IMR-90 (cell line): Measurements from ENCODE around the gene UNC13B. TPM values are rescaled to one million over a fixed set of nuclear protein-coding genes. Genes with fewer than 3 reads are reported as not detected.

Experiments used
- ATAC-seq: fragments of 200-7000 bp; cut with Tn5 transposase; 2 replicates; pipeline ENCODE4 v1.9.1; 2020; ENCODE audit warnings: low read depth, mild to moderate bottlenecking, moderate library complexity
- BruUV-seq: library from RNA; stranded (reverse); fragments of 400-500 nt; replicated peaks from 2 replicates; lab custom pipeline; 2021; lab: Mats Ljungman, UMichigan
- CTCF ChIA-PET: fragments of 300-600 bp; formaldehyde crosslinking; extraction: SDS; loops from one replicate; lab custom pipeline; 2021; ENCODE audit warnings: antibody characterized with exemption; lab: Yijun Ruan, JAX
- POLR2A ChIA-PET: fragments of 300-600 bp; sonication (Branson Sonifier 250); formaldehyde crosslinking; loops from one replicate; lab custom pipeline; 2022; ENCODE audit warnings: antibody characterized with exemption; ENCODE audit not compliant: unreplicated experiment; lab: Charles Lee
- DNase-seq: peaks from one replicate; pipeline ENCODE4 v3.0.0; 2013
- H2AFZ ChIP-seq: replicated peaks from 2 replicates; pipeline ENCODE3; 2013; ENCODE audit warnings: low read length, mild to moderate bottlenecking; ENCODE audit not compliant: poor library complexity
- H2AK5ac ChIP-seq: 2 replicates; pipeline ENCODE4 v1.6.1; 2013; ENCODE audit warnings: low read depth, low read length, inconsistent platforms
- H2AK9ac ChIP-seq: replicated peaks from 2 replicates; pipeline ENCODE3; 2013; ENCODE audit warnings: mild to moderate bottlenecking, low read depth, low read length, moderate library complexity; ENCODE audit not compliant: poor library complexity
- H2BK120ac ChIP-seq: 2 replicates; pipeline ENCODE4 v1.6.1; 2013; ENCODE audit warnings: low read depth, low read length, inconsistent platforms
- H2BK15ac ChIP-seq: 3 replicates; pipeline ENCODE4 v1.6.1; 2013; ENCODE audit warnings: low read depth, low read length, inconsistent platforms
- H2BK20ac ChIP-seq: 2 replicates; pipeline ENCODE4 v1.6.1; 2013; ENCODE audit warnings: low read depth, mild to moderate bottlenecking, inconsistent platforms, low read length, moderate library complexity
- H2BK5ac ChIP-seq: 2 replicates; pipeline ENCODE4 v1.6.1; 2013; ENCODE audit warnings: mild to moderate bottlenecking, low read depth, low read length, inconsistent platforms; ENCODE audit not compliant: poor library complexity, severe bottlenecking
- H3K14ac ChIP-seq: replicated peaks from 2 replicates; pipeline ENCODE4 v1.6.1; 2013; ENCODE audit warnings: low read depth, low read length, inconsistent platforms
- H3K18ac ChIP-seq: 2 replicates; pipeline ENCODE4 v1.6.1; 2013; ENCODE audit warnings: low read depth, low read length, control low read depth
- H3K23ac ChIP-seq: 2 replicates; pipeline ENCODE4 v1.6.1; 2013; ENCODE audit warnings: low read depth, low read length, inconsistent platforms
- H3K27ac ChIP-seq: 2 replicates; pipeline ENCODE4 v1.5.1; 2013; ENCODE audit warnings: mild to moderate bottlenecking, control low read depth, low read length; ENCODE audit not compliant: insufficient read depth
- H3K27me3 ChIP-seq: 2 replicates; pipeline ENCODE4 v1.6.1; 2013; ENCODE audit warnings: low read length; ENCODE audit not compliant: control insufficient read depth, insufficient read depth
- H3K36me3 ChIP-seq: 2 replicates; pipeline ENCODE4 v1.6.1; 2013; ENCODE audit warnings: low read length, mixed read lengths; ENCODE audit not compliant: control insufficient read depth, insufficient read depth
- H3K4ac ChIP-seq: 2 replicates; pipeline ENCODE4 v1.6.1; 2013; ENCODE audit warnings: low read depth, low read length, inconsistent platforms
- H3K4me1 ChIP-seq: 2 replicates; pipeline ENCODE4 v1.6.1; 2013; ENCODE audit warnings: low read length, mixed read lengths; ENCODE audit not compliant: control insufficient read depth, insufficient read depth
- H3K4me2 ChIP-seq: 2 replicates; pipeline ENCODE4 v1.6.1; 2013; ENCODE audit warnings: low read depth, mild to moderate bottlenecking, control low read depth, low read length, moderate library complexity
- H3K4me3 ChIP-seq: 2 replicates; pipeline ENCODE4 v1.5.1; 2013; ENCODE audit warnings: low read depth, mild to moderate bottlenecking, control low read depth, low read length, moderate library complexity; ENCODE audit not compliant: insufficient read depth
- H3K56ac ChIP-seq: 2 replicates; pipeline ENCODE4 v1.6.1; 2013; ENCODE audit warnings: low read length, inconsistent platforms; ENCODE audit not compliant: insufficient read depth; ENCODE audit errors: extremely low read depth
- H3K79me1 ChIP-seq, 2 experiments: 2 replicates each; pipeline ENCODE4 v1.6.1; 2013; ENCODE audit warnings: low read length in 2 of 2, inconsistent platforms in 1 of 2, low read depth in 1 of 2
- H3K9ac ChIP-seq: 2 replicates; pipeline ENCODE4 v1.6.1; 2013; ENCODE audit warnings: low read depth, low read length, control low read depth
- H3K9me1 ChIP-seq: 2 replicates; pipeline ENCODE4 v1.6.1; 2013; ENCODE audit warnings: low read length, inconsistent platforms; ENCODE audit not compliant: insufficient read depth
- H3K9me3 ChIP-seq: 2 replicates; pipeline ENCODE4 v1.6.1; 2013; ENCODE audit warnings: low read length; ENCODE audit not compliant: control insufficient read depth, insufficient read depth
- H4K20me1 ChIP-seq: 2 replicates; pipeline ENCODE4 v1.6.1; 2013; ENCODE audit warnings: low read length, inconsistent platforms; ENCODE audit not compliant: insufficient read depth
- H4K5ac ChIP-seq: 2 replicates; pipeline ENCODE4 v1.6.1; 2013; ENCODE audit warnings: mild to moderate bottlenecking, low read depth, low read length, control low read depth
- H4K8ac ChIP-seq, 2 experiments: 2 replicates each; pipeline ENCODE4 v1.6.1; 2013; ENCODE audit warnings: low read depth in 2 of 2, low read length in 2 of 2, control low read depth in 1 of 2, inconsistent platforms in 1 of 2
- H4K91ac ChIP-seq: 2 replicates; pipeline ENCODE4 v1.6.1; 2013; ENCODE audit warnings: low read depth, low read length, inconsistent platforms; ENCODE audit not compliant: insufficient read depth
- BHLHE40 ChIP-seq: fragments of 150-350 bp; IDR thresholded peaks from 2 replicates; pipeline ENCODE4 v1.6.1; 2016; ENCODE audit warnings: mild to moderate bottlenecking, low read depth, low read length
- CEBPB ChIP-seq: IDR thresholded peaks from 2 replicates; pipeline ENCODE4 v1.6.1; 2012; ENCODE audit warnings: low read depth, low read length, improper control_type of control experiment
- CHD1 ChIP-seq: IDR thresholded peaks from 2 replicates; pipeline ENCODE4 v1.6.1; 2012; ENCODE audit warnings: low read depth, low read length, improper control_type of control experiment
- CTCF ChIP-seq: conservative IDR thresholded peaks from 2 replicates; pipeline ENCODE4 v1.5.1; 2012; ENCODE audit warnings: mild to moderate bottlenecking, low read depth, low read length, improper control_type of control experiment
- ELK1 ChIP-seq: fragments of 150-350 bp; IDR thresholded peaks from 2 replicates; pipeline ENCODE4 v1.6.1; 2016; ENCODE audit warnings: low read depth, mild to moderate bottlenecking, low read length, moderate library complexity, borderline replicate concordance
- FOS ChIP-seq: fragments of 150-350 bp; IDR thresholded peaks from 2 replicates; pipeline ENCODE4 v1.6.1; 2016; ENCODE audit warnings: low read depth, low read length
- MAFK ChIP-seq: IDR thresholded peaks from 2 replicates; pipeline ENCODE4 v1.6.1; 2012; ENCODE audit warnings: low read depth, low read length, improper control_type of control experiment
- MAZ ChIP-seq: IDR thresholded peaks from 2 replicates; pipeline ENCODE4 v1.6.1; 2012; ENCODE audit warnings: low read depth, mild to moderate bottlenecking, low read length, improper control_type of control experiment, moderate library complexity, borderline replicate concordance
- MXI1 ChIP-seq: IDR thresholded peaks from 2 replicates; pipeline ENCODE4 v1.6.1; 2012; ENCODE audit warnings: low read depth, mild to moderate bottlenecking, low read length, moderate library complexity, borderline replicate concordance
- NFE2L2 ChIP-seq: fragments of 150-350 bp; IDR thresholded peaks from 2 replicates; pipeline ENCODE4 v1.6.1; 2016; ENCODE audit warnings: low read depth, mild to moderate bottlenecking, low read length
- POLR2A ChIP-seq: IDR thresholded peaks from 2 replicates; pipeline ENCODE4 v1.6.1; 2012; ENCODE audit warnings: mild to moderate bottlenecking, low read depth, low read length
- RAD21 ChIP-seq: IDR thresholded peaks from 2 replicates; pipeline ENCODE4 v1.6.1; 2012; ENCODE audit warnings: low read length, improper control_type of control experiment
- RCOR1 ChIP-seq: IDR thresholded peaks from 2 replicates; pipeline ENCODE4 v1.6.1; 2012; ENCODE audit warnings: mild to moderate bottlenecking, low read length, improper control_type of control experiment; ENCODE audit not compliant: insufficient replicate concordance
- RFX5 ChIP-seq: IDR thresholded peaks from 2 replicates; pipeline ENCODE4 v1.8.0; 2012; ENCODE audit warnings: low read depth, mild to moderate bottlenecking, low read length, moderate library complexity
- SMC3 ChIP-seq: fragments of 150-350 bp; IDR thresholded peaks from 2 replicates; pipeline ENCODE4 v1.6.1; 2016; ENCODE audit warnings: low read depth, mild to moderate bottlenecking, antibody characterized with exemption, low read length, moderate library complexity
- USF2 ChIP-seq: fragments of 150-350 bp; IDR thresholded peaks from 2 replicates; pipeline ENCODE4 v1.6.1; 2017; ENCODE audit warnings: mild to moderate bottlenecking, antibody characterized with exemption, low read length, low read depth
- WGBS, 2 experiments: methylation state at CpG; one replicate each; pipeline versions ENCODE4 v1.1.5 to v1.1.7; 2013; ENCODE audit warnings: missing lambda C conversion rate in 2 of 2; ENCODE audit not compliant: insufficient read length in 1 of 2; ENCODE audit errors: extremely low coverage in 2 of 2; 5-methylcytosine and 5-hydroxymethylcytosine counted together
- dilution Hi-C: fragments of 300-500 bp; cut with HindIII; formaldehyde crosslinking; loops from one replicate; pipeline ENCODE4 v1.14.3; 2018; ENCODE audit warnings: low sequenced_read_pairs; ENCODE audit not compliant: unreplicated experiment
- in situ Hi-C: fragments of 300-500 bp; cut with MboI; formaldehyde crosslinking; loops from 3 replicates; pipeline ENCODE4 v1.14.3; 2019; ENCODE audit warnings: low sequenced_read_pairs, inconsistent platforms, mixed read lengths
- intact Hi-C: fragments of 100-400 bp; cut with micrococcal nuclease; formaldehyde crosslinking; loops from 2 replicates; pipeline ENCODE4 v1.10.0; 2022
- polyA plus RNA-seq, 3 experiments: library from polyadenylated mRNA; depleted of rRNA; stranded (reverse); fragments of >200 nt; gene quantifications; 2 replicates each; pipeline ENCODE4 v1.2.3, GENCODE V29; 2012; ENCODE audit warnings: low replicate concordance in 1 of 3
- total RNA-seq: library from RNA; depleted of rRNA; stranded (reverse); fragments of >200 nt; gene quantifications from 2 replicates; pipeline ENCODE4 v1.2.3, GENCODE V29; 2012

UNC13B gene
- total and polyA plus RNA-seq, 2 of the 4 experiments (the other 2 are of a cell fraction) = 7.5 to 14.3 TPM

GRCh38 chr9:35404865-35405264 is 243.1 kb downstream of the UNC13B start:
- Histone ChIP-seq H2AFZ (no peak overlapping the region), H4K8ac (no peak overlapping the region), H3K9me1 (no peaks in the 10 kb centered on the region), H3K9me3 (no peaks in the 10 kb centered on the region), H3K27ac (no peak overlapping the region), H3K4me2 (no peak overlapping the region), H3K4ac (no peak overlapping the region), H4K5ac (no peak overlapping the region), H2AK9ac (no peak overlapping the region), H3K18ac (no peak overlapping the region), H4K91ac (no peak overlapping the region), H4K20me1 (no peaks in the 10 kb centered on the region), H2AK5ac (no peak overlapping the region), H3K4me3 (no peak overlapping the region), H3K9ac (no peak overlapping the region), H3K79me1 (no peaks in the 10 kb centered on the region), H3K14ac (no peak overlapping the region), H2BK120ac (no peak overlapping the region), H2BK15ac (no peak overlapping the region), H3K36me3 (peaks cover 13% of the 10 kb centered on the region), H3K27me3 (no peaks in the 10 kb centered on the region), H3K4me1 (no peaks in the 10 kb centered on the region), H3K23ac (no peak overlapping the region), H2BK5ac (no peak overlapping the region), H3K56ac (no peak overlapping the region), H2BK20ac (no peak overlapping the region)
- POLR2A ChIA-PET = no interaction called here
- BruUV-seq = no TSS peak
- no CpG with 5 or more reads among the region's 3 CpGs for WGBS, 2 experiments
- CTCF ChIA-PET = no interaction called here
- ATAC-seq (no peak), DNase-seq (no peak)
- dilution Hi-C loops = no loop called here
- intact Hi-C loops = no loop called here
- TF ChIP-seq RAD21 = no peak
- no peak for TF ChIP-seq CHD1
- no peak for TF ChIP-seq FOS
- no peak for TF ChIP-seq POLR2A
- TF ChIP-seq NFE2L2 = no peak
- no peak for TF ChIP-seq ELK1
- TF ChIP-seq SMC3 = no peak
- no peak for TF ChIP-seq CTCF
- no peak for TF ChIP-seq MAZ
- TF ChIP-seq MXI1 = no peak
- no peak for TF ChIP-seq MAFK
- TF ChIP-seq CEBPB = no peak
- no peak for TF ChIP-seq USF2
- no peak for TF ChIP-seq RCOR1
- no peak for TF ChIP-seq BHLHE40
- TF ChIP-seq RFX5 = no peak
- in situ Hi-C loops = no loop called here
